ENCODE measurements around the gene NRXN3. TPM values are rescaled to one million over a fixed set of nuclear protein-coding genes. Genes with fewer than 3 reads are reported as not detected.

Gene NRXN3
- total and polyA plus RNA-seq, 2 experiments from 2014 or later: 1.0 to 1.8 TPM

DNA sequence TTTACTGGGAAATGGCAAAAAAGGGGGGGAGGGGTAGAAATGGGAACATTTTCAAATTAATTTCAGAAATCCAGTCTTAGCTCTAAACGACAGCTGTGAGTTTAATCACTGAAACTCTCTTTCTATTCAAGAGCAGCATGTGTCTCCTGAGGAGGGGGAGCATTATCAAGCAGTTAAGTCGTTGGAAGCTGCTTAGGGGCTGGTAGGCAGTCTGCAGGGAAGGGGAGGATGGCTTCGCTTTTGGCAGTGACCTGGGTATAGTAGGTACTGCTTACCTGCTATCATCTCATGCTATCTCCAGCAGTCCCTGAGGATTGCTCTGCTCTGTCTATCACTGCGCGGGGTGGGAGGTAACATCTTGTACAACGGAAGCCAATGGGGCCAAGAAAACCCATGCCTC, 567.4 kb downstream of the NRXN3 start:
- TF ChIP-seq CREB1 (CRISPR knock-in tag; IDR thresholded peaks at IDR 0.05; ENCODE audit: low read depth) (no peak), EZH2 (IDR thresholded peaks at IDR 0.05; ENCODE audit: low read depth, unreplicated experiment) (no peak), NANOG (IDR thresholded peaks at IDR 0.05; ENCODE audit: borderline replicate concordance) (no peak)
- TF ChIP-seq, protein P1, sequence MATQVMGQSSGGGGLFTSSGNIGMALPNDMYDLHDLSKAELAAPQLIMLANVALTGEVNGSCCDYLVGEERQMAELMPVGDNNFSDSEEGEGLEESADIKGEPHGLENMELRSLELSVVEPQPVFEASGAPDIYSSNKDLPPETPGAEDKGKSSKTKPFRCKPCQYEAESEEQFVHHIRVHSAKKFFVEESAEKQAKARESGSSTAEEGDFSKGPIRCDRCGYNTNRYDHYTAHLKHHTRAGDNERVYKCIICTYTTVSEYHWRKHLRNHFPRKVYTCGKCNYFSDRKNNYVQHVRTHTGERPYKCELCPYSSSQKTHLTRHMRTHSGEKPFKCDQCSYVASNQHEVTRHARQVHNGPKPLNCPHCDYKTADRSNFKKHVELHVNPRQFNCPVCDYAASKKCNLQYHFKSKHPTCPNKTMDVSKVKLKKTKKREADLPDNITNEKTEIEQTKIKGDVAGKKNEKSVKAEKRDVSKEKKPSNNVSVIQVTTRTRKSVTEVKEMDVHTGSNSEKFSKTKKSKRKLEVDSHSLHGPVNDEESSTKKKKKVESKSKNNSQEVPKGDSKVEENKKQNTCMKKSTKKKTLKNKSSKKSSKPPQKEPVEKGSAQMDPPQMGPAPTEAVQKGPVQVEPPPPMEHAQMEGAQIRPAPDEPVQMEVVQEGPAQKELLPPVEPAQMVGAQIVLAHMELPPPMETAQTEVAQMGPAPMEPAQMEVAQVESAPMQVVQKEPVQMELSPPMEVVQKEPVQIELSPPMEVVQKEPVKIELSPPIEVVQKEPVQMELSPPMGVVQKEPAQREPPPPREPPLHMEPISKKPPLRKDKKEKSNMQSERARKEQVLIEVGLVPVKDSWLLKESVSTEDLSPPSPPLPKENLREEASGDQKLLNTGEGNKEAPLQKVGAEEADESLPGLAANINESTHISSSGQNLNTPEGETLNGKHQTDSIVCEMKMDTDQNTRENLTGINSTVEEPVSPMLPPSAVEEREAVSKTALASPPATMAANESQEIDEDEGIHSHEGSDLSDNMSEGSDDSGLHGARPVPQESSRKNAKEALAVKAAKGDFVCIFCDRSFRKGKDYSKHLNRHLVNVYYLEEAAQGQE (IDR thresholded peaks at IDR 0.05; ENCODE audit: unreplicated experiment): no peak
- TF ChIP-seq, protein P2, sequence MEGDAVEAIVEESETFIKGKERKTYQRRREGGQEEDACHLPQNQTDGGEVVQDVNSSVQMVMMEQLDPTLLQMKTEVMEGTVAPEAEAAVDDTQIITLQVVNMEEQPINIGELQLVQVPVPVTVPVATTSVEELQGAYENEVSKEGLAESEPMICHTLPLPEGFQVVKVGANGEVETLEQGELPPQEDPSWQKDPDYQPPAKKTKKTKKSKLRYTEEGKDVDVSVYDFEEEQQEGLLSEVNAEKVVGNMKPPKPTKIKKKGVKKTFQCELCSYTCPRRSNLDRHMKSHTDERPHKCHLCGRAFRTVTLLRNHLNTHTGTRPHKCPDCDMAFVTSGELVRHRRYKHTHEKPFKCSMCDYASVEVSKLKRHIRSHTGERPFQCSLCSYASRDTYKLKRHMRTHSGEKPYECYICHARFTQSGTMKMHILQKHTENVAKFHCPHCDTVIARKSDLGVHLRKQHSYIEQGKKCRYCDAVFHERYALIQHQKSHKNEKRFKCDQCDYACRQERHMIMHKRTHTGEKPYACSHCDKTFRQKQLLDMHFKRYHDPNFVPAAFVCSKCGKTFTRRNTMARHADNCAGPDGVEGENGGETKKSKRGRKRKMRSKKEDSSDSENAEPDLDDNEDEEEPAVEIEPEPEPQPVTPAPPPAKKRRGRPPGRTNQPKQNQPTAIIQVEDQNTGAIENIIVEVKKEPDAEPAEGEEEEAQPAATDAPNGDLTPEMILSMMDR (conservative IDR thresholded peaks at IDR 0.05; ENCODE audit: low read depth in 2 of 2): no peak
- no peak for DNase-seq (ENCODE audit: low spot score)
- Histone ChIP-seq H3K79me2 (replicated peaks; ENCODE audit: insufficient read depth) (no peaks in the 10 kb centered on the region), H3K4me3 (no peak overlapping the region), H3K4me1 (ENCODE audit: insufficient read depth) (no peaks in the 10 kb centered on the region), H3F3A (replicated peaks; ENCODE audit: low read depth) (no peaks in the 10 kb centered on the region), H3K27ac (ENCODE audit: low read depth) (no peak overlapping the region), H3K9me2 (ENCODE audit: insufficient read depth) (peaks cover 14% of the 10 kb centered on the region), H3K36me3 (ENCODE audit: insufficient read depth) (no peaks in the 10 kb centered on the region), H3K27me3 (ENCODE audit: insufficient read depth) (no peaks in the 10 kb centered on the region), H2AFZ (no peak overlapping the region), H3K4me2 (no peak overlapping the region), H4K20me1 (replicated peaks; ENCODE audit: insufficient read depth) (no peaks in the 10 kb centered on the region)
- Mint-ChIP-seq H3K4me3 (no peak overlapping the region), H3K27ac (no peak overlapping the region), H3K9me3 (no peaks in the 10 kb centered on the region), H3K4me1 (peaks cover 12% of the 10 kb centered on the region; the same call in 2 of the 3 replicates), H3K27me3 (ENCODE audit: insufficient read depth, low read depth, poor library complexity) (no peaks in the 10 kb centered on the region), H3K36me3 (ENCODE audit: low read depth) (no peaks in the 10 kb centered on the region)
- peak; percentile 51; the same call in 2 of the 3 replicates for ATAC-seq

DNA sequence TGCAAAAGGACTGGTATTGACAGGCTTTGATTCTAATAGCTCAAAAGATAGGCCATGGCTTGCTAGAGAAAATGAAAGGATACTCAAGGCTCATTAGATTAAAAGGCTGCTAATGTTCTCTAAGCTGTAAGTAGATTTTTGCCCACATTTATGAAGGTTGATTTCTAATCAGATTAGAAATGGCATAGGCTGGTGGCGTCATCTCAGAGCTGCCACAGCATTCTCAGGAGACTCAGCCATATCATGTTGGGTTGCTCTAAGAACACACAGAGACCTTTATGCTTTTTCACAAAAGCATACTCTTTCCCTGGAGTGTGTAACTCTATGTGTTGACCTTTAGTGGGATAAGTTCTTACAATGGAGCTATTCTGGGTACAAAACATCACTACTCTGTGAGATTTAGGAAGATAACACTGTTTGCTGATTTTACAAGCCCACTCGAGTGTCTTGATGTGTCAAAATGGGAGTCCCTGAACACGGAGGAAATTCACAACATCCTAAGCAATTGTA, 576.0 kb downstream of the NRXN3 start:
- ATAC-seq (no peak), DNase-seq (ENCODE audit: low spot score) (no peak)
- Histone ChIP-seq H4K20me1 (replicated peaks; ENCODE audit: insufficient read depth) (no peaks in the 10 kb centered on the region), H3K27ac (ENCODE audit: low read depth) (no peak overlapping the region), H2AFZ (no peak overlapping the region), H3K9me2 (ENCODE audit: insufficient read depth) (no peaks in the 10 kb centered on the region), H3F3A (replicated peaks; ENCODE audit: low read depth) (no peaks in the 10 kb centered on the region), H3K79me2 (replicated peaks; ENCODE audit: insufficient read depth) (no peaks in the 10 kb centered on the region), H3K4me3 (no peak overlapping the region), H3K4me2 (no peak overlapping the region), H3K36me3 (ENCODE audit: insufficient read depth) (no peaks in the 10 kb centered on the region), H3K27me3 (ENCODE audit: insufficient read depth) (no peaks in the 10 kb centered on the region), H3K4me1 (ENCODE audit: insufficient read depth) (no peaks in the 10 kb centered on the region; the same call in 1 of the 2 replicates)
- H3K27me3 Mint-ChIP-seq (ENCODE audit: insufficient read depth, low read depth, poor library complexity): no peaks in the 10 kb centered on the region
- no peaks in the 10 kb centered on the region for H3K9me3 Mint-ChIP-seq
- H3K4me3 Mint-ChIP-seq: no peak overlapping the region
- H3K36me3 Mint-ChIP-seq (ENCODE audit: low read depth): no peaks in the 10 kb centered on the region
- H3K4me1 Mint-ChIP-seq: no peaks in the 10 kb centered on the region
- no peak overlapping the region for H3K27ac Mint-ChIP-seq
- TF ChIP-seq, protein P3, sequence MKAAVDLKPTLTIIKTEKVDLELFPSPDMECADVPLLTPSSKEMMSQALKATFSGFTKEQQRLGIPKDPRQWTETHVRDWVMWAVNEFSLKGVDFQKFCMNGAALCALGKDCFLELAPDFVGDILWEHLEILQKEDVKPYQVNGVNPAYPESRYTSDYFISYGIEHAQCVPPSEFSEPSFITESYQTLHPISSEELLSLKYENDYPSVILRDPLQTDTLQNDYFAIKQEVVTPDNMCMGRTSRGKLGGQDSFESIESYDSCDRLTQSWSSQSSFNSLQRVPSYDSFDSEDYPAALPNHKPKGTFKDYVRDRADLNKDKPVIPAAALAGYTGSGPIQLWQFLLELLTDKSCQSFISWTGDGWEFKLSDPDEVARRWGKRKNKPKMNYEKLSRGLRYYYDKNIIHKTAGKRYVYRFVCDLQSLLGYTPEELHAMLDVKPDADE (IDR thresholded peaks at IDR 0.05): no peak
- no peak for TF ChIP-seq CREB1 (CRISPR knock-in tag; IDR thresholded peaks at IDR 0.05; ENCODE audit: low read depth)
- TF ChIP-seq, protein P2 (conservative IDR thresholded peaks at IDR 0.05; ENCODE audit: low read depth in 2 of 2): no peak

All from GM23338 (cell line).